ENCODE data around the gene ASIC2.

ASIC2 gene

GRCh38 chr17:33287096-33287725 is 5.9 kb downstream of the ASIC2 start:
- no peak for DNase-seq

- DNase-seq: no peak
These were observed 7.7 kb downstream of the ASIC2 start for GRCh38 chr17:33285413-33285812.

- DNase-seq: no peak
These were observed 9.1 kb downstream of the ASIC2 start for GRCh38 chr17:33284022-33284421.

GRCh38 chr17:33280162-33280943 is 12.7 kb downstream of the ASIC2 start:
- no peak for DNase-seq

- no peak for DNase-seq
These were observed 15.5 kb downstream of the ASIC2 start for GRCh38 chr17:33277436-33278100.

- no peak for DNase-seq
These were observed 19.2 kb downstream of the ASIC2 start for GRCh38 chr17:33273743-33274410.

GRCh38 chr17:33273271-33273670 is 19.8 kb downstream of the ASIC2 start:
- DNase-seq: no peak

GRCh38 chr17:33272438-33272837 is 20.7 kb downstream of the ASIC2 start:
- DNase-seq: no peak

- no peak for DNase-seq
These were observed 23.6 kb downstream of the ASIC2 start for GRCh38 chr17:33269337-33270060.

- DNase-seq: no peak
These were observed 25.1 kb downstream of the ASIC2 start for GRCh38 chr17:33267851-33268548.

- no peak for DNase-seq
These were observed 25.8 kb downstream of the ASIC2 start for GRCh38 chr17:33267271-33267790.

- no peak for DNase-seq
These were observed 26.5 kb downstream of the ASIC2 start for GRCh38 chr17:33266611-33267010.

- no peak for DNase-seq
These were observed 27.0 kb downstream of the ASIC2 start for GRCh38 chr17:33266116-33266515.

- no peak for DNase-seq
These were observed 29.7 kb downstream of the ASIC2 start for GRCh38 chr17:33263396-33263795.

- no peak for DNase-seq
These were observed 30.6 kb downstream of the ASIC2 start for GRCh38 chr17:33262266-33263123.

- no peak for DNase-seq
These were observed 31.3 kb downstream of the ASIC2 start for GRCh38 chr17:33261820-33262219.

GRCh38 chr17:33260638-33261037 is 32.5 kb downstream of the ASIC2 start:
- no peak for DNase-seq

- DNase-seq: no peak
These were observed 34.8 kb downstream of the ASIC2 start for GRCh38 chr17:33258296-33258695.

- no peak for DNase-seq
These were observed 47.9 kb downstream of the ASIC2 start for GRCh38 chr17:33245183-33245582.

- DNase-seq: no peak
These were observed 49.4 kb downstream of the ASIC2 start for GRCh38 chr17:33243732-33244131.

Measured in CD4-positive, alpha-beta T cell treated with Interleukin-12 subunit alpha and Interleukin-12 subunit beta, for 1 hour (primary cell).